Measurements from ENCODE around the gene JPT1. TPM values are rescaled to one million over a fixed set of nuclear protein-coding genes. Genes with fewer than 3 reads are reported as not detected.

The JPT1 gene
- total RNA-seq, 4 donors from 2014 or later = 3.6 to 46.8 (median 11.6) TPM

DNA sequence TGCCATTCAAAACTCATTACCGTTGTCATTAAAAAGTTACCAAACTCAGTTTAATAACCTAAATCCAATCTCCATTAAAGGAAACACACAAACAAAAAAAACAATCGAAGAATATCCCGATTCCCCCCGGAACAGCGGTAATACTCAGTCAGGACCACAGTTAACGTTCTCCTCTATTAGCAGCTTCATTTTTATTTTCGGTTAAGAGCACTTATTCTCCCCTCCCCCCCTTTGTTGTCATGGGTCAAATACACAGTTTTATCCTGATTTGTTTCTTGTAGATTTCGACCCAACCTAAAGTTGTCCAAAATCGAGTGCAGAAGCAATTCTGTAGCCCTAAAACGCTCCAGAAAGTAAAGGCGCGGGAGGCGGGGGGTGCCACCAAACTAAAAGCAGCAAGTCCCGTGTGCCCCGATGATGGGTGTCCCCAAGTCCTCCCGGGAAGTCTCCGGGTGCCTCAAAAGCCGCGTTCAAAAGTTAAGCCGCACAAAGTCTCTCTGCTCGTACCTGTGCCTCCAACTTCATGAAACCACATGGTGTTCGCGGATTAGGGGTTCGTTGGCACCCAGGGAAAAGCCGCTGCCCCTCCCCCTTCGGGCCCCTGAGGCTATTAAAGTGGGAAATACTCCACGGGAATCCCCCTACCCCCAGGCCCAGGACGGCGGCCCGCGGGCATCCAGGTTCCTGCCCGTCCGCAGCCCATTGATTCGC, 27.5 kb upstream of the JPT1 start:
- TF ChIP-seq POLR2A (IDR thresholded peaks at IDR 0.05) (no peak), CTCF (IDR thresholded peaks at IDR 0.05) (no peak)
- Histone ChIP-seq H3K27ac (peak overlapping the region; percentile 100), H3K9me3 (no peaks in the 10 kb centered on the region), H3K4me3 (peak overlapping the region; percentile 83 to 94), H3K36me3 (no peaks in the 10 kb centered on the region), H3K4me1 (no peaks in the 10 kb centered on the region), H3K27me3 (no peaks in the 10 kb centered on the region)
- intact Hi-C loops (cut with DNase I; ENCODE audit: low total_unique reads) = no loop called here
- no peak for DNase-seq

- H3K27me3 ChIP-seq = no peaks in the 10 kb centered on the region
- TF ChIP-seq POLR2A (IDR thresholded peaks at IDR 0.05) = no peak
- no peak for TF ChIP-seq CTCF (IDR thresholded peaks at IDR 0.05)
- peak overlapping the region; percentile 83 to 94 for H3K4me3 ChIP-seq
- DNase-seq = no peak
- H3K9me3 ChIP-seq = no peaks in the 10 kb centered on the region
- intact Hi-C loops (cut with DNase I; ENCODE audit: low total_unique reads) = no loop called here
- no peaks in the 10 kb centered on the region for H3K36me3 ChIP-seq
- H3K4me1 ChIP-seq = no peaks in the 10 kb centered on the region
- H3K27ac ChIP-seq = peak overlapping the region; percentile 100
These were observed 26.8 kb upstream of the JPT1 start for GRCh38 chr17:75181110-75181509.

- Histone ChIP-seq H3K9me3 (no peaks in the 10 kb centered on the region), H3K27me3 (no peaks in the 10 kb centered on the region), H3K36me3 (no peaks in the 10 kb centered on the region), H3K4me1 (no peaks in the 10 kb centered on the region), H3K27ac (no peak overlapping the region), H3K4me3 (no peak overlapping the region)
- DNase-seq = no peak
- TF ChIP-seq POLR2A (IDR thresholded peaks at IDR 0.05) (no peak), CTCF (IDR thresholded peaks at IDR 0.05) (no peak)
- intact Hi-C loops (cut with DNase I; ENCODE audit: low total_unique reads) = no loop called here
These were observed 24.1 kb upstream of the JPT1 start for GRCh38 chr17:75178453-75178852.

- Histone ChIP-seq H3K9me3 (no peaks in the 10 kb centered on the region), H3K4me3 (no peak overlapping the region), H3K4me1 (no peaks in the 10 kb centered on the region), H3K27me3 (no peaks in the 10 kb centered on the region), H3K27ac (no peak overlapping the region), H3K36me3 (no peaks in the 10 kb centered on the region)
- TF ChIP-seq POLR2A (IDR thresholded peaks at IDR 0.05) (no peak), CTCF (IDR thresholded peaks at IDR 0.05) (no peak)
- intact Hi-C loops (cut with DNase I; ENCODE audit: low total_unique reads) = no loop called here
- DNase-seq = no peak
These were observed 22.3 kb upstream of the JPT1 start for GRCh38 chr17:75176625-75177024.

DNA sequence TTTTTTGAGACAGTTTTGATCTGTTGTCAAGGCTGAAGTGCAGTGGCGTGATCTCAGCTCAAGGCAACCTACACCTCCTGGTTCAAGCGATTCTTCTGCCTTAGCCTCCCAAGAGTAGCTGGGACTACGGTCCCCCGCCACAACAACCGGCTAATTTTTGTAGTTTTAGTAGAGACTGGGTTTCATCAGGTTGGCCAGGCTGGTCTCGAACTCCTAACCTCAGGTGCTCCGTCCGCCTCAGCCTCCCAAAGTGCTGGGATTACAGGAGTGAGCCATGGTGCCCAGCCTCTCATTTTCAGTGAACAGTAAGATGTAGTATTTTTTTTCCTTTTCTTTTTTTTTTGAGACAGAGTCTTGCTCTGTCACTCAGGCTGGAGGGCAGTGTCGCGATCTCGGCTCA, 20.7 kb upstream of the JPT1 start:
- Histone ChIP-seq H3K27ac (no peak overlapping the region), H3K4me3 (no peak overlapping the region), H3K36me3 (no peaks in the 10 kb centered on the region), H3K9me3 (no peaks in the 10 kb centered on the region), H3K27me3 (no peaks in the 10 kb centered on the region), H3K4me1 (no peaks in the 10 kb centered on the region)
- TF ChIP-seq CTCF (IDR thresholded peaks at IDR 0.05) (no peak), POLR2A (IDR thresholded peaks at IDR 0.05) (no peak)
- DNase-seq = no peak
- intact Hi-C loops (cut with DNase I; ENCODE audit: low total_unique reads) = no loop called here
